ENCODE results near the gene ACTA1.
"Not testable (repeated sequence)": the region's sequence is repeated elsewhere in the genome, so short reads cannot be mapped to it uniquely, and the experiment has no call there.

ACTA1 gene

DNA sequence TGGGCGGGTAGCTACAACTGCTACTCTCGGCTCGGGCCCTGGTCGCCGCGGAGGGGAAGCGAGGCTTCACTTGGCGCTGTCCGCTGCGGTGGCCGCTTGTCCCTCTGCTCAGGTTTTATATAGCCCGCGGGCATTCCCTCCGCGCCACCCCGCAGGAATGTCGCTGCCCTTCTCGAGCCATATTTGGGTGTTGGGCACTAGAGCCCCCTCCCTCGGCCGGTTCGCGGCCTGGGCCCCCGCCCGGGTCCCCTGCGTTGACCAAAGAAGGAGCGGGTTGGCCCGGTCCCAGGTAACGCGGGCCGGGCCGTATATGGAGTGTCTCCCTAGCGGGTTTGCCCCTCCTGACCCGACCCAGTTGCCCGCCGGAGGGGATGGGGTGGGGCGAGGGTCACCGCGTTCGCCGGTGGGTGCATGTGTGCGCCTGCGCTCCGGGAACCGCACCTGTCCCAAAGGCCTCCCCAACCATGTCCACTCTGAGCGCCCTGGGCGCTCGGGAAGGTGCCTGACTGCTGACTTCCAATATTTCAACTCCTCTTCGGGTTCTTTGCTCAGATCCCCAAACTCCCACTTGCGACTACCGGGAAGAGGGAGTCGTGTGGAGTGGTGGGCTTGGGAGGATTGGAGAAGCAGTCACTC is at the start of gene ACTA1:
Gene ACTA1 (minus strand): TSS at position 90 of the 636 bp plus-strand sequence. CDS start 979 bp downstream, outside the sequence.
- DNase-seq: no peak

DNA sequence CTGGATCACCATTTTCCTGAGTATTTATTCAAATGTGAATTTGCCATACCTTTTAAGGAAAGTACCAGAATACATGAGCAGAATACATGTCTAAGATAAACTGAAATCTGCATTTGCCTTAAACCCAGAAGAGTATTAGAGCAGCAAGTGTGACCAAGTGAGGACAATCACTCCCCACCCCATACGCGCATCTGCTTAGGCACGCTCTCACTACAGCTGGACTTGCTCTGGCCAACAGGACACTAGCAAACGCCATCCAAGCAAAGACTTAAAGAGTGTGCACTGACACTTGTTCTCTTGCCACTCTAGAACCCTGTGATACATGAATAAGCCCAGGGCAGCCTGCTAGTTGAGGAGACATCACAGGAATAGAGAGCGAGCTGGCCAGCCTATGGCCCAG is 48.6 kb upstream of the ACTA1 start:
- no peak for DNase-seq

DNA sequence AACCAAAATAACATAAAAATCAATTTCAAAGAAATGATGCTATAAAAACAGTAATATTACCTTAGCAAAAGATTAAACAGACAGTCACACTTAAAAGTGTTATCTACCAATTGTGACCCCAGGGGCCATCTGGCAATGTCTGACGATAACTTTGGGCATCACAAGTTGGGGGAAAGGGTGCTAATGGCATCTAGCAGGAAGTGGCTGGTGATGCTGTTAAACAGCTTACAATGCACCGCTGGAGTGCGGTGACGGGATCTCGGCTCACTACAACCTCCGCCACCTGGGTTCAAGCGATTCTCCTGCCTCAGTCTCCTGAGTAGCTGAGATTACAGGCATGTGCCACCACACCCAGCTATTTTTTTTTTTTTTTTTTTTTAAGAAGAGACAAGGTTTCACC is 46.6 kb upstream of the ACTA1 start:
- DNase-seq: no peak

DNA sequence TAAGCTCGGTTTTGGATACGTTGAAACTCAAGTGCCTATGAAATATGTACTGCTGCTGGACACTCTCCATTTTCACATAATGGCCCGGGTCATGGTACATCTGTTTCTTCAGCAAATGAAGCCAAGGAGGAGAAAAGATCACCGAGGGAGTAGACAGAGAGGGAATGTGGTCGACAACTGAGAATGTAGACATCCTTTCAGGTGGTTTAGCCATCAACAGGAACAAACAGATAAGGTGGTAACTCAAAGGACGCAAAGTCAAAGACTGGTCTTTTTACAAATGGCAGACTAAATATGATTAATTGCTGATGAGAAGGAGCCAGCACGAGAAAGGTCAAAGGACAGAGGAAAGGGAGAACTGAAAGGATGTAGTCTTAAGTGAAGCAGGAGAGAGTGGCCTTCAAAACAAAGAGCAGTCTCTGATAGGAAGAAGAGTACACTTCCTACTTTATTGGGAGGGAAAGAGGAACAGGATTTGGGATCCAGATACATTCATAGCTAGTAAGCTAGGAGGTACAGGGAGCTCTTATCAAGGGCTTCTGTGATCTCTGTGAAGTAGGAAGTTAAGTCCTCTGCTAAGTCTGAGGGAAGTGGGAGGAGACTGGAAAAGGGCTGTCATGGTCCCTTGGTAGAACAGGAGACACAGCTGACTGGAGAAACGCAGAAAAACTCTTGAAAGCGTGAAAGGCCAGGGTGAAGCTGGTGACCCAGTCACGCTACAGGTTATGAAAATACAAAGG is 45.9 kb upstream of the ACTA1 start:
- DNase-seq: no peak

DNA sequence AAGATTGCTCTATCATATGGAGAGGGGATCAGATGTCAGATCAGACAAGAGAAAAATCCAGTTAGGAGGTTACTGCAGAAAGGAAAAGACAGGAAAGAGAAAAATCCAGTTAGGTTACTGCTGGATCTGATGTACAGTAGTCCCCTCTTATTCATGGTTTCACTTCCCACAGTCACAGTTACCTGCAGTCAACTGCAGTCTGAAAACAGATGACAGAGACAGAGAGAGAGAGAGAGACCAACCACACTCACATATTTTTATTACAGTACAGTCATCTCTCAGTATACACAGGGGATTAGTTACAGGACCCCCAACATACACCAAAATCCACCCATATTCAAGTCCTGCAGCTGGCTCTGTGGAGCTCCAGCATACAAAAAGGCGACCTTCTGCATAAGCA is 45.0 kb upstream of the ACTA1 start:
- DNase-seq: no peak

DNA sequence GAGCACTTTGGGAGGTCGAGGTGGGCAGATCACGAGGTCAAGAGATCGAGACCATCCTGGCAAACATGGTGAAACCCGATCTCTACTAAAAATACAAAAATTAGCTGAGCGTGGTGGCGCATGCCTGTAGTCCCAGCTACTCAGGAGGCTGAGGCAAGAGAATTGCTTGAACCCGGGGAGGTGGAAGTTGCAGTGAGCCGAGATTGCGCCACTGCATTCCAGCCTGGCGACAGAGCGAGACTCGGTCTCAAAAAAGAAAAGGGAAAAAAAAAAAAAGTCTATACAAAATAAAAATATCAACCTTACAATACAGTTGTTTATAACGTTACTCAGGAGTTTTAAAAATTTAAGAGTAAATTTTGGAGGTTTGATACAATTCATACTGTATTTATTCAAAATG is 42.0 kb upstream of the ACTA1 start:
- DNase-seq: not testable (repeated sequence)

DNA sequence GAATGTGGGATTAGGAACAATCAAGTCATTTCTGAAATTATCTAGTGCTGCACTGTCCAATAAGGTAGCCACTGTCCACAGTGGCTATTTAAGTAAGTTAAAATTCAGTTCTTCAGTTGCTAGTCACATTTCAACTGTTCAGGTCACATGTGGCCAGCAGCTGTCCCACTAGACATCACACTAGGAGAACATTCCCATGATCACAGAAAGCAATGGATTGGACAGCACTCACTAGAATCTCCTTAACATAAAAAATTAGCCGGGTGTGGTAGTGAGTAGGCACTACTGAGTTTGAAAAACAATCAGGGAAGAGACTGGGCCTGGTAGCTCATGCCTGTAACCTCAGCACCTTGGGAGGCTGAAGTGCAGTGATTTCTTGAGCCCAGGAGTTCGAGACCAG is 40.6 kb upstream of the ACTA1 start:
- no peak for DNase-seq

DNA sequence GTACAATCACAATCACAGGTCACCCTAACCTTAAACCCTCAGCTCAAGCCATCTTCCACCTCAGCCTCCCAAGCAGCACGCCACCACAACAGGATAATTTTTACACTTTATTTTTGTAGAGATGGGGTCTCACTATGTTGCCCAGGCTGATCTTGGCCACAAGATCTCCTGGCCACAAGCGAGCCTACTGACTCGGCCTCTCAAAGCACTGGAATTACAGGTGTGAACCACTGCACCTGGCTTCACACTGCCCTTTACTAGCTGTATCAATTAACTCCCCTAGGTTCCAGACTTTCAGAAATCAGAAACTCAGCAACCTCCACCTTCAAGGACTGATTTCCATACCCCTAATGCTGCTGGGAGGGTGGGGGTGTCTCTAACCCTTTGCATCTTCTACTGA is 37.3 kb upstream of the ACTA1 start:
- DNase-seq: no peak

DNA sequence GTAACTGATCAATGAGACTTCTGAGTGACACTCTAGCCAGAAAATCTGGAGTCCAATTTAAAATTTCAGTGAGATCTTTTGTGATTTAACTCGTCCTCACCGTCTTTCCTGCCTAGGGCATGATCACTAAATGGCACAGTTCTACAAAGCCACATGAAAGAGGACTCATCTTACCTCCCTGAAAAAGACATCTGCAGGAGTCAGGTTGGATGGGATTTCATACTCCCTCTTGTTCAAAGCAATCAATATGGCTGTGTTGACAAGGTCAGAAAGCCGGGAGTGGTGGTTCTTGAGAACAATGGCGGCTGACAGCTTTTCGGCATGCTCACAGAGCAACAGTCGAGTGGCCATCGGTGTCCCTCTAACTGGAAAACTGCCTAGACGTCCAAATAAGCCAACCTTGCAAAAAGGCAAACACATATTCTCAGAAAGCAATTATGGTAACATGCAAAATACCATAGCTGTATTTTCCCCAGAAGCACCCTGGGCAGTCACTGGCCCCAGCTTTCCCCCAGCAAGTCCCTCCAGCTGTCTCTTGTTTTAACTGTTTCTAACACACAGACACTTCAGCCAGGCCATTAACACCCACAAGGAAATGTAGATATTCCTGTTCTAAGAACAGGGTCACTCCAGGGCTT is 36.6 kb upstream of the ACTA1 start:
- no peak for DNase-seq

DNA sequence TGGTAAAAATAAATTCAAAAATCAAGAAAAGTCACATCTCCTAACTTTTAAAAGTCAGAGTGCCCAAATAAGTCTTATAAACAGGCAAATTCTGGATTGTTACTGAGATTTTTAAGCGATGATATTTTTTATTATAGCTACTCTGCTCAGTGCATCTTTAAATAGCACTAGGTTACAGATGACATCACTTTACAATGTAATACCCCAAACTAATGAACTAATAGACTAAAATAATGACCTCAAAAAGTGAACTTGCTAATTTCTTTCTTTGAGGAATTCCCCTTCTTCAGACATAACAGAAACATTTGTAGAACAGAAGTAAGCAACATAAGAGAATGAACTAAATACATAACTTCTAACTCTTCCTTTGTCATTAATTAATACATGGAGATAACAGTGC is 33.0 kb upstream of the ACTA1 start:
- DNase-seq: no peak

DNA sequence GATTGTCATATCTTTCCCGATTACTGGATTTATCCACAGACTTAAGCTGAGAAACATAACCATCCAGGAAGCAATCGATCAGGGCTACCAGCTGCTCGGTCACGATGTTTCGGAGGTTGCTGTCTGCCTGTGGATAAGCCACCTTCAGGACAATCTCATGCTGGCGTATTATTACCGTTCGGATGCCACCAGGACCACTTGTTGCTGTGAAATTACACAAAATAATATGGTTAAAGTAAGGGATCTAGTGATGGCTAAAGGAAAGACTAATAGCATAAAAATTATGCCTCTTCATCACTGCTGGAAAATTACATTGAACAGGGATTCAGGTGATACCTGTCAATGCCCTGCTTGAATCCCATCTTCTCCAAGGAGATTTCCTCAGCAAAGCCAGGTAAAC is 30.8 kb upstream of the ACTA1 start:
- DNase-seq: no peak

DNA sequence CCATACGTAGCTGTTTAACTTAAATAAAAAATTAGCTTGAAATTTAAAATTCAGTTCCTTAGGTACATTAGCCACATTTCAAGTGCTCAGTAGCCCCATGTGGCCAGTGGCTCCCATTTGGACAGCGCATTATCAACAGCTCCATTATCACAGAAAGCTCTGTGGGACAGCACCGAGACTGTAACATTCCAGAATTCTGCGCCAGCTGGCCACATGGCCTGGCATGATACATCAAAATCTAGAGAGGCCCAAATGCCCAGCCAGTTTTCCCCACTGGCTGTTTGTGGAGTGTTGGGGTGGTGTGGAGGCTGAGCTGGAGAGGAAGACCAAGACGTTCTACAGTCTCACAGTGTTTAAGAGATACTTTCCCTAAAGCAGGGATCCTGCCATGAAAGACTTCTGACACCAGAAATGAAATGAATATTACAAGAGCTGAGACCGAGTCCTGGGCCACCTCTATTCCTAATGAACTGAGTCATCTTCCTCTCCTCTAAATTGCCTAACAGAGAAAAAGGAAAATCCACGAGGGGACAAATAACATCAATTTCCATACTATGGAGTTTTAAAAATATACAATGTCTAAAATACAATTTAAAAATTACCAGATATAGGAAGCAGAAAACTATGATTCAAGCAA is 27.3 kb upstream of the ACTA1 start:
- DNase-seq: no peak

DNA sequence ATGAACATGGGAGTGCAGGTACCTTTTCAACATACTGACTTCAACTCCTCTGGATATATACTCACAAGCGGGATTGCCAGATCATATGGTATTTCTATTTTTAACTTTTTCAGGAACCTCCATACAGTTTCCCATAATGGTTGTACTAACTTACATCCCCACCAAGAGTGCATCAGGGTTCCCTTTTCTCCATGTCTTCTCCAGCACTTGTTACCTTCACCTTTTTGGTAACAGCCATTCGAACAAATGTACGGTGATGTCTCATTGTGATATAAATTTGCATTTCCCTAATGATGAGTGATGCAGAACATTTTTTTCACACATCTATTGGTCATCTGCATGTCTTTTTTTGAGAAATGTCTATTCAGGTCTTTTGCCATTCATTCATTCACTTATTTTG is 25.9 kb upstream of the ACTA1 start:
- DNase-seq: no peak

DNA sequence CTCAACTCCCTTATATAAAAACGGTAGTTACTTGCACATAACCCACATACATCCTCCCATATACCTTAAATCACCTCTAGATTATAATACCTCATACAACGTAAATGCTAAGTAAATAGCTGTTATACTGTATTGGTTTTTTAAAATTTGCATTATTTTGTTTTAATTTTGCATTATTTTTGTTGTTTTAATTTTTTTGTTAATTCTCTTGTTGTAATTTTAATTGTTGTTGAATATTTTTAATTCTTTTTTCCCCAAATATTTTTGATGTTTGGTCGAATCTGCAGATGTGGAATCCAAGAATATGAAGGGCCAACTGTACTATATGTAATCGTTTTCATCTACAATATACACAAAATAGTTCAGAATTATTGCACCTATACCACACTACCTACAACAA is 23.5 kb upstream of the ACTA1 start:
- no peak for DNase-seq

DNA sequence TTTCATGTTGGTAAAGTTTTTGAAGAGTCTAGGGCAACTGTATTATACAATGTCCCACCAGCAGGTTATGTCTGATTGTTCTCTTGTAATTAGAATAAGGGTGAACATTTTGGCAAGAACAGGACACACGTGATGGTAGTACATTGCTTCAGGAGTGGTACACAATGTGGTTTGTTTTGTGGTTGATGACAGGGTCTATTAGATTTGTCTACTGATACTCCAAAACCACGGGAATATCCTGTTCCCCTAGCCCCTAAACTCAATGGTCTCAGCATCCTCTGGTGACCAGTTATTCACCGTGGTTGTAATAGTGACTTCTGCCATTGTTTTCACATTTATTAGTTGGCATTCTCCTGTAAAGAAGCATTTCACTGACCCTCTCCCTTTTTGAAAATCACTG is 22.1 kb upstream of the ACTA1 start:
- DNase-seq: no peak

DNA sequence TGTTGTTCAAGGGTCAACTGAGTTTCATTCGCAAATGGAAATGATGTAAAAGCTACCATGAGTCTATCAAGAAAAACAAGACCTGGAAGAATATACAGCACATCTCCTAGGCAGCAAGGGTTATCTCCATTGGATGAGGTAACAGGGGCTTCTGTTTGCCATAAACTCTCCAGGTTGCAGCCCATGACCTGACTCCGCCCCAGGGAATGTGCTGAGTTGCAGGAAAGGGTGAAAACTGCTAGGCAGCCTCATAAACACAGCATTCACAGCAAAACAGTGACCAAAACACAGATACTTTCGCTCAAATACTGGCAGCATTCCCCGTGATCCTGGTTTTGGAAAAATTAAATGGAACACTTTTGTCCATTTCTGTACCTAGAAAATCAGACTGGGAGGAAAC is 20.2 kb upstream of the ACTA1 start:
- DNase-seq: no peak

DNA sequence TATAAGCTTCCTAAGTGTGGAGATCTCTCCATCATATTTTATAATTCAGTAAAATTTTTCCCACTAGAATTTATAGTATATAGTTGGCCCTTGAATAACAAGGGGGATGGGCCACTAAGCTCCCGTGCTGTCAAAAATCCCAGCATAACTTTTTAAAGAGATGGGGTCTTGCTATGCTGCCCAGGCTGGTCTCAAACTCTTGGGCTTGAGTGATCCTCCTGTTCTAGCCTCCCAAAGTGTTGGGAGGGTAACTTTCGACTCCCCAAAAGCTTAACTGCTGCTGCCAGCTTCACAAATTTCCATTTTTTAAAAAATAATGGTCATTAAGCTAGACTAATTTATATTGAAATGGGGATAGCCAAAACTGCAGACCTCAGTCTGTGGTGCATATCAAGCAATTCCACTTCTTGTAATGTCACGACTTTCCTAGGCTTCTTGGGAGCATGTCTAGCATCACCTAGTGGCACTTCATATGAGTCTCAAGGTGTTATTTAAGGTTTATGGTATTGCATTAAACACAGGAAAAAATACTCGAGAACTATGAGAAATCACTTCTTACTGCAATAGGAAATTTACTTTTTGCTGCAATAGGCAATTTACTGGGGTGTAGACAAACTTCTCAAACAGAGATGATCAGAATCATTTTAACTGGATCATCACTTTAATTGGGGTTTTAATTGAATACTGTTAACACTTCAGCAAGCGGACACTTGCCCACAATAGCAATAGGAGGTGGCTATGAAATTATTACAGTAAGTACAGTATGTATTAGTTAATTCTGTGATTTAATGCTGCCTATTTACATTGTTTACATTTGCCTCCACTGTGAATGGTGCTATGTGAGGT is 19.3 kb upstream of the ACTA1 start:
- DNase-seq: no peak

DNA sequence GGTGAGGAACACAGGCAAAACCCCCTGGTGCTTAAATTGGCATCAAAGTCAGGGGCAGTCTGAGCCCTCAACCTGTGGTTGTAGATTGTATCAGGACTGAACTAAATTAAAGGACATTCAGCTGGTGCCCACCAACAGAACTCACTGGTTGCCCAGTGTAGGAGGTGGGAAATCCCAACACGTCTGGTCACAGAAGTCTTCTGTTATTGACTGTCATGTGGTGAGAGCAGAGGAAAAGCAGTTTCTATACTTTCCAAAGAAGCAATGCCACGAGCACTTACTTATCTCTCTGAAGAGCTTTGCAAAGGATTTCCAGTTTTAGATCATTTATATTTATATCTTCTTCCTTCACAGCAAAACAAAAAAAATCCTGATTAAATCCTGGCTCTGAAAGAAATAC is 15.0 kb upstream of the ACTA1 start:
- no peak for DNase-seq

DNA sequence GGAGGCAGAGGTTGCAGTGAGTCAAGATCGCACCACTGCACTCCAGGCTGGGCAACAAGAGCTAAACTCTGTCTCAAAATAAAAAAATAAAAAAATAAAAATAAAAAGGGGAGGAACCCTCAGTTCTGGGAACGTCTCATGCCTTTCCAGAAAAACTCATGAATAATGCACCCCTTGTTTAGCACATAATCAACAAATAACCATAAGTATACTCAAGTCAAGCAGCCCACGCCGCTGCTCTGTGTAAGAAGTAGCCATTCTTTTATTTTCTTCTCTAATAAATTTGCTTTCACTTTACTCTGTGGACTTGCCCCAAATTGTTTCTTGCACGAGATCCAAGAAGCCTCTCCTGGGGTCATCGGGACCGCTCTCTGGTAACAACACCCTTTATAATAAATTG is 14.5 kb upstream of the ACTA1 start:
- no peak for DNase-seq

DNA sequence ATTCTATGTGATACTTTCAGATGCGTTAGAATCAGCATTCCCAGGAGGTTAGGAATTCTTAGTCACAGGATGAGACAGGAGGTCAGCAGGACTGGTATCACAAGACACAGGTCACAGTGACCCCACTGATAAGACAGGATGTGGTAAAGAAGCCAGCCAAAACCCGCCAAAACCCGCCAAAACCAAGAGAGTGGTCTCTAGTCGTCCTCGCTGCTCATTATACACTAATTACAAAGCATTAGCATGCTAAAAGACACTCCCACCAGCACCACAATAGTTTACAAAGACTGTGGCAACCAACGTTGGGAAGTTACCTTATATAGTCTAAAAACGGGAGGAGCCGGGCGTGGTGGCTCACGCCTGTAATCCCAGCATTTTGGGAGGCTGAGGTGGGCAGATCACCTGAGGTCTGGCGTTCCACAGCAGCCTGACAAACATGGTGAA is 13.9 kb upstream of the ACTA1 start:
- DNase-seq: no peak

DNA sequence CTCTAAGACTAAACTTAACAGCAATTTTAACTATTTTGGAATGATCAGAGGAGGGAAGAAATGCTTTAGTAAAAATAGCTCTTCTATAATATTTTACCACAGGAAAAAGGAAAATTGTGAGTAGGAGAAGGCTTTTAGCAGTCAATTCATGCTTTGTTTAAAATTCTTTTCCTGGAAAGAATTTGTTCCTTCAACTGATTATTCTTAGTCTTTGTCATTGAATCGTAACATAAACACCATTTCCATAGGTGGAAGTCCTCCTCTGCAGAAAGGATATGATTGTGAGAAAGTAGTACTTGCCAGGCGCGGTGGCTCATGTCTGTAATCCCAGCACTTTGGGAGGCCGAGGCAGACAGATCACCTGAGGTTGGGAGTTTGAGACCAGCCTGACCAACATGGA is 11.9 kb upstream of the ACTA1 start:
- no peak for DNase-seq

DNA sequence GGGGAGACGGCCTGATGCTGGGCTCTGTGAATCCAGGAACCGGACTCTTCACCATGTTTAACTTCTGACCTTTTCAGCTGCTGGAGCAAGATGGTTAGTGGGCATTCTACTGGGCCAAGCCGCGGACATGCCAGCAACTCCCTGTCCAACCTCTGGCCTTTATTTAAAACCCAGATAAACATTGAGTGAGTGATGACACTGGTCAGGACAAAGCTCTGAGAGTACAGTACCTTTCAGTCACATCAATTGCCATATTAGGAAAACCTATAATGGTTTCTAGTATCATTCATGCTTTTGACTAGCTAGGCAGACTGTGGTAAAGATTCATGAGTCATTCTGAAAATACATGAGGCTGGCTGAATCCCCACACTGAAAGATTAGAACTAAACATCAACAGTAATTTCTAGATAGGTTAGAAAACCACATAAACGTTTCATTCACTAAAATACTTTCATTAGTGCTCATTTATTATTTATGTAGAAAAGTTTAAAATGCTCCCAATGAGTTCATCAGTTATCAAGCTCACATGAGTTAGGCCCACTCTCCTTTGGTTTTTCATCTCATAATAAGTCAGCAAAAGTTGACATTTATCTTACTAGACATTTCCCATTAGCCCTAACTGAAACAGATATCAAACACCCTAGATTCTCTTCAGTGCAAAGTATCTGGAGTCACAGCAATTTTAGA is 7.1 kb upstream of the ACTA1 start:
- DNase-seq: peak; percentile 87

Measured in activated CD4-positive, alpha-beta T cell treated with anti-CD3 and anti-CD28 coated beads, Interleukin-2, Interleukin-6, amounts not matched to agents 100 ng/mL and 50 ng/mL, durations not matched to agents 16 hours and 8 hours (primary cell).